HG03442 (cell line): ENCODE measurements around the gene ADD3.

ENCODE experiments used
- ATAC-seq: cut with Tn5 transposase; IDR thresholded peaks from one replicate; pipeline ENCODE4 v1.9.1; 2021; ENCODE audit warnings: mild to moderate bottlenecking, moderate library complexity; ENCODE audit not compliant: unreplicated experiment

ADD3 gene

DNA sequence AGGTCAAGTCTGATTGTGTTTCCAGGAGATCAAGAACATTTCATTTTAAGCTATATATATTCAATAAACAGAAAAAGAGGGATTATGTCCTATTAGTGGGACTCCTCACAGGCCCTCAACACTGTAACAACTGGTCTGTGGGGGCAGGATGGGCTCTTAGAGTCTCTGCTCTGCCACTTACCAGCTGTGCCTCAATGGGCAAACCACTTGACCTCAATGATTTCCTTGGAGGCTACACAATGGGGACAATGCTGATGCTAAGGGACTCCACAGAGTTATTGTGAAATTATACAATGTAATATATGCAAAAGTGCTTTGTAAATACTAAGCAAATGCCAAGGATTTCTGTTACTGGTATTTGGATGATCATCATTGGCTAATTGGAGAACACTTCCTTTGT lies 166.4 kb downstream of the ADD3 start:
- no peak for ATAC-seq

DNA sequence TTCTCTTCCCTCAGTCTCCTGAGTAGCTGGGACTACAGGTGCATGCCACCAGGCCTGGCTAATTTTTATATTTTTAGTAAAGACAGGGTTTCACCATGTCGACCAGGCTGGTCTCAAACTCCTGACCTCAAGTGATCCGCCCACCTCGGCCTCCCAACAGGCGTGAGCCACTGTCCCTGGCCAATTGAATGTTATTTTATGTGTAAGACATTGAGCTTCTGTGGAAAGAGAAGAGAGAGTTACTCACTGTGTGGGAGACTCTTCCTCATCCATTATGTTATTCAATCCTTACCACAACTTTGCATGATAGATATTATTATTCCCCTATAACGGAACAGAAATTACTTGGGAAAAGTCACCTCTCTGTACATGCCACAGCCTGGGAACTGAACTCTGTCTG lies 167.0 kb downstream of the ADD3 start:
- no peak for ATAC-seq

DNA sequence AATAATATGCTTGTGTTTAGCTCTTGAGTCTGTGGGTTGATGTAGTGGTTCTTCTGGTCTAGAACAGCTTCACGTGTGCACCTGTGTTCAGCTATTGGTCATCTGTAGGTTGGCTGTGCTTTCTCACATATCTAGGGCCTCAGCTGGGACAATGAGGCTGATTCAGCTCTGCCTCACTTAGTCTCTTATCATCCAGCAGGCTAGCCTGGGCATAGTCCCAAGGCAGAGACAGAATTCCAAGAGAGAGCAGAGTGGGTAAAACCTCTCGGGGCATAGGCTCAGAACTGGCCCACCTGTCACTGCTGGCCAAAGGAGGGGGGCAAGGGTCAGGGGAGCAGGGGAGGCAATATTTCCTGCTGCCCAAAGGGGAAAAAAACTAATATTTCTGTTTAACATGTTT lies 167.6 kb downstream of the ADD3 start:
- no peak for ATAC-seq

DNA sequence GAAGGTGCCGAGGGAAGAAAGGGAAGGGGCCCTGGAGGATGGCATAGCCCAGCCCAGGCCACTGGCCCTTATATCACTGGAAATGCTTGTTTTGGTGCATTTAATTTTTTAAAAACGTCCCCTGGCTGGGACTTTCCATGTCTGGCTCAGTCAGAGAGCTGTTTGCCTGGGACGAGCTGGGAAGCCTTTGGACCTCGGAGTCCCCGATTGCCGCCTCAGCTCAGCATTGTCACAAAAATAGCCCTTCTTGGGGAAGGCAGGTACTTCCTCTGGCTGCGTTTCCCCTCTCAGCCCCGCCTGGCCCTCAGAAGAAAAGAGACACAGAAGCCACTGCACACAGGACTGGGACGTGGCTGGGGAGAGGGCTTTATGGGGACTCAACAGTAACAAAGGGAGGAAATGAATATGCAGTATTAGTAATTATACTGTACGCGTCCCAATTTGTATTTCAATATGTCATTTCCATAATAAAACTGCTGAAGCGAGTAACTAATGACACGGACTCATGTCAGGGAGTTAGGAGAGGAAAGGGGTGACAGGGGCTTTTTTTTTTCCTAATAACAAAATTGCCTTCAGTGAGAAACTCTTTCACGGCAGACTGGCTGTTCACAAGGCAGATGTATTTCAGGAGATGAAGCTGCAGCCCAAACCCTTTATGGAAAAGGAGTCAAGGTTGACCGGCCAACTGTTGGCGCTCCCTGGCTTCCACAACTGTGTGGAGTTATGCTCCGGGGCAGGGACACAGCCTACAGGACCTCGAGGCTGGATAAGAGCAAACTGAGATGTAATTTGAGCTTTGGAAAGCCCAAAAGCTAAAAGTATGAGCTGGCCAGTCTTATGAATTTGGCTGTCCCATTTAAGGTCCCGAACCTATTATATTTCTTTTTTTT lies 168.6 kb downstream of the ADD3 start:
- ATAC-seq = no peak

DNA sequence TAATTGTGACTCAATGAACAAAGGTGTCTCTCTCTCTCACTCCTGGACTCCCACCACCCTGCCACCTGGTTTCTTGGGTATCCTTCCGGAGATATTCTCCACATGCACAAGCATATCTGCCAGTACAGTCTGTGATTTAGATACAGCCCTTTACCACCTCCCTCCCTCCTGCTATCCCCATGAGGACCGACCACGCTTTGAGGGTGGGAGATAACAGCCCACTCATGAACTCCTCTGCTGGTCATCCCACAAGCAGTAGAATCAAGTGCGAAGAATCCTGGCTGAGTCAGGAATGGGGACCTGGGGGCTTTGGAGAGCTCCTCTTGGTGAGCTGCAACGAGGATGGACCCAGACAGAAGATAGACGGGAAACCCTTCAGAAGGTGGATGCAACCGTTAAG lies 171.4 kb downstream of the ADD3 start:
- no peak for ATAC-seq

DNA sequence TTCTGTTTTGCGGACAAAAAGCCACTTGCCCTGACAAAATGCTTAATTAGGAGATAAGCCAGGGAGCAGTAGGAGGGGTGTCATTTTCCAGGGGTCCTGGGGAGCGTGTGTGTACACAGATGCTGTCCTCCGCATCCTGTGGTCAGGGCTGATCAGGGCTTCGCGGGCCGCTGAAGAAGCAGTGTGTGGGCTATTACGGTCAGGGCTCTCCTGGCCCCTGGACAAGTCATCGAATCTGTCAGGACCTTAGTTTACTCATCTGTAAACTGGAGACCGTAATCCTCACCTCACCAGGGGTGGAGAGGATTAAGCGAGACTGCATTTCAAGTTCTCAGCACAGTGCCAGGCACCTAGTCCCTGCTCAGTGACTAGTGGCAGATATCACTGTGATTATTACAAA lies 173.7 kb downstream of the ADD3 start:
- ATAC-seq = no peak

DNA sequence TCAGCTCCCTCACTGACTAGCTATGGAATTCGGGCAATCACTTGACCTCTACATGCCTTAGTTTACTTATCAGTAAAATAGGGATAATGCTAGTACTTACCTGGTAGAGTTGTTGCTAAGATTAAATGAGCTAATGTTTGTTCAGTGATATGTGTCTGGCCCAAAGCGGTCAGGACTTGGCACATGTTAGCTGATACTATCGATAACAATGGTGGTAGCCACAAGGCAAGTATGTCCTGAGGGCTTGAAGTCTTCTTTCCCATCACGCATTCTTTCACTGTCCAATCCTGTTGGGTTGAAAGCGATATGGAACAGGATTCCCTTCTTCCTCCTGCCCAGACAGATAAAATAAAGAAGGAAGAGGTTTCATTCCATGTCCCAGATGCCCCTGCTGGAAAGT lies 174.1 kb downstream of the ADD3 start:
- ATAC-seq = no peak

DNA sequence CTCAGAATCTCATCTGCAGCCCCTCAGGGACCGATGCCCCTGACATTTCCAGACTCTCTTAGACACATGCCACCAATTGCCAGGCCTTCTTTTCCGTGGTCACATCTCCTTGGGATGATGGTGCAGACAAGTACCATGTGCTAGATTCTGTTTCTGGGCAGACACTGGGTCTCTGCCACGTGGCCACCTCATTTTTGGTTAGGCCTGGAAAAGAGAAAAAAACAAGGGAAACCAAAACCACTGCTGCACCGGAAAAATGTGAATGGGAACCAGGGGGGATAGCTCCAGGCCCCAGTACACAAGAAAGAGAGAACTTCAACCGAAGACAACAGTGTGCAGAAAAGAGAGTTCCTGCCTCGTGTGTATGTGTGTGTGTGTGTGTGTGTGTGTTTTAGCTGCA lies 176.6 kb downstream of the ADD3 start:
- no peak for ATAC-seq
